ENCODE data around the gene ITGB1. TPM values are rescaled to one million over a fixed set of nuclear protein-coding genes. Genes with fewer than 3 reads are reported as not detected.
"Not testable (repeated sequence)": the region's sequence is repeated elsewhere in the genome, so short reads cannot be mapped to it uniquely, and the experiment has no call there.

ITGB1 gene
- total and polyA plus RNA-seq, 9 of the 15 experiments (the other 6 are each of a cell fraction or from before 2014, with no cell fraction given), result 40.2 to 194 (median 155) TPM

DNA sequence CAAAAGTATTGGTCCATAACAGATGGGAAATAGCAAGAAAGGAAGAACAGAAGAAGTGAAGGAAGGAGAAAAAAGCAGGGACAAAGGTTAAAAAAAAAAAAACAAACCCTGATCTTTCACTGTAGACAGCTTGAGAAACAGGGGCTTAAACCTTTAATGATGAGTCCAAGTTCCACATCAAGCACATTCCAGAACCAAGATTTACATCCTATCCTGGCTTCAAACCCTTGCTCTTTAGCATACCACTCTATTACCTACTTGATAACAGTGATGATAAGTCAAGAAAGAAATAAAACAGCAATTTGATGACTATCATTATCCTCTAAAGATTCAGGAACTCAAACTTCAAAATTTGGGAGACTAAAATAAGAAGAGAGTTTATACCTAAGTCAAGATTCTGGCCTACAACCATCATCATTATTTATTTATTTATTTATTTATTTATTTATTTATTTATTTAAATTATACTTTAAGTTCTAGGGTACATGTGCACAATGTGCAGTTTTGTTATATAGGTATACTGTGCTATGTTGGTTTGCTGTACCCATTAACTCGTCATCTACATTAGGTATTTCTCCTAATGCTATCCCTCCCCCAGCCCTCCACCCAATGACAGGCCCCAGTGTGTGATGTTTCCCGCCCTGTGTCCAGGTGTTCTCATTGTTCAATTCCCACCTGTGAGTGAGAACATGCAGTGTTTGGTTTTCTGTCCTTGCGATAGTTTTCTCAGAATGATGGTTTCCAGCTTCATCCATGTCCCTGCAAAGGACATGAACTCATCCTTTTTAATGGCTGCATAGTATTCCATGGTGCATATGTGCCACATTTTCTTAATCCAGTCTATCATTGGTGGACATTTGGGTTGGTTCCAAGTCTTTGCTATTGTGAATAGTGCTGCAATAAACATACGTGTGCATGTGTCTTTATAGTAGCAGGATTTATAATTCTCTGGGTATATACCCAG, 20.1 kb upstream of the ITGB1 start:
- H4K20me1 ChIP-seq (replicated peaks; ENCODE audit: control insufficient read depth, insufficient read depth, low read length); DNase-seq (ENCODE audit: extremely low read depth in 1 of 4, low spot score in 3 of 4); H3K4me3 ChIP-seq; H2AFZ ChIP-seq (ENCODE audit: low read depth, low read length); H3K36me3 ChIP-seq (ENCODE audit: control insufficient read depth, insufficient read depth, low read length); H3K9me1 ChIP-seq (ENCODE audit: control insufficient read depth, insufficient read depth, low read length); H3K79me2 ChIP-seq (ENCODE audit: control insufficient read depth, insufficient read depth, low read length); intact Hi-C loops (cut with micrococcal nuclease); H3K9ac ChIP-seq (ENCODE audit: insufficient read depth in 1 of 2, low read depth in 2 of 2, low read length in 2 of 2); FAIRE-seq; H3K9me3 ChIP-seq (replicated peaks; ENCODE audit: control insufficient read depth, insufficient read depth, low read depth, low read length); CTCF ChIA-PET (ENCODE audit: low intra/inter-chr PET ratio); H3K27me3 ChIP-seq (ENCODE audit: control insufficient read depth in 2 of 2, insufficient read depth in 2 of 2, low read length in 2 of 2); H3K4me2 ChIP-seq (ENCODE audit: insufficient read depth, low read length); ATAC-seq; BruUV-seq (replicated peaks); in situ Hi-C loops (cut with MboI); H3K27ac ChIP-seq (ENCODE audit: extremely low read depth, low read depth, low read length): not testable (repeated sequence)
- TF ChIP-seq ZNF146 (CRISPR knock-in tag; IDR thresholded peaks at IDR 0.05; ENCODE audit: unreplicated experiment), result peak; percentile 82
- peak; percentile 66; the same call in 1 of the 2 replicates for TF ChIP-seq SMARCA5 (IDR thresholded peaks at IDR 0.05)
- peak; percentile 9 for TF ChIP-seq RBM25 (IDR thresholded peaks at IDR 0.05; ENCODE audit: low read depth, low read length, severe bottlenecking)
- TF ChIP-seq KDM1A (IDR thresholded peaks at IDR 0.05), result peak; percentile 48 to 63; a peak in 3 of 4 replicates
- TF ChIP-seq BCOR (IDR thresholded peaks at IDR 0.05), result peak; percentile 86
- POLR2A ChIA-PET, result interaction anchor here (0.8 kb wide), 1 partner anchor 53 kb away, joined by 3 read pairs; no protein-coding TSS in a partner anchor
- WGBS (ENCODE audit: insufficient coverage, low coverage, missing lambda C conversion rate), result 65% methylated on average over 4 of the region's 4 CpGs
- peaks cover 28 to 31% of the 10 kb centered on the region in 2 experiments for H3K4me1 ChIP-seq (replicated peaks in 1 of 2; ENCODE audit: control insufficient read depth in 2 of 2, insufficient read depth in 2 of 2, low read length in 2 of 2)

DNA sequence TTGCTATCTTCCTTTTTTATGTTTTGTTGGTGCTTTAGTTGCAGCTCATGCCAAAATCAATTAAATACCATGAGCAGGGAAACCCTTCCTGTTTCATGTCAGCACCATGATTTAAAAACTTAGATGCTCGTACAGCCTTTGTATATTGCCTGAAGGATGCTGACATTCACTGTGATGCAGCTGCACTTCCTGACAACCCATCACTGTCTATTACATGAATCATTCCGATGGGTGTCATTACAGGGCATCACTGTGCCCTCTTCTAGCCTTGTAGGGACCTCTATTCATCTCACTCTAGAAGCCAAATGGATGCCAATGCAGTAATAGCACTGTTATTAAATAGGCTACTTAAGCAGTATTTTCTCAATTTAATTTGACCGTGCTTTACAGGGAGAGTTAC, 18.3 kb upstream of the ITGB1 start:
- no peak for ATAC-seq
- no peak for TF ChIP-seq ZNF124 (CRISPR knock-in tag; IDR thresholded peaks at IDR 0.05)
- TF ChIP-seq, protein P1, sequence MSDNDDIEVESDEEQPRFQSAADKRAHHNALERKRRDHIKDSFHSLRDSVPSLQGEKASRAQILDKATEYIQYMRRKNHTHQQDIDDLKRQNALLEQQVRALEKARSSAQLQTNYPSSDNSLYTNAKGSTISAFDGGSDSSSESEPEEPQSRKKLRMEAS (CRISPR knock-in tag; IDR thresholded peaks at IDR 0.05), result no peak
- TF ChIP-seq, protein P2, sequence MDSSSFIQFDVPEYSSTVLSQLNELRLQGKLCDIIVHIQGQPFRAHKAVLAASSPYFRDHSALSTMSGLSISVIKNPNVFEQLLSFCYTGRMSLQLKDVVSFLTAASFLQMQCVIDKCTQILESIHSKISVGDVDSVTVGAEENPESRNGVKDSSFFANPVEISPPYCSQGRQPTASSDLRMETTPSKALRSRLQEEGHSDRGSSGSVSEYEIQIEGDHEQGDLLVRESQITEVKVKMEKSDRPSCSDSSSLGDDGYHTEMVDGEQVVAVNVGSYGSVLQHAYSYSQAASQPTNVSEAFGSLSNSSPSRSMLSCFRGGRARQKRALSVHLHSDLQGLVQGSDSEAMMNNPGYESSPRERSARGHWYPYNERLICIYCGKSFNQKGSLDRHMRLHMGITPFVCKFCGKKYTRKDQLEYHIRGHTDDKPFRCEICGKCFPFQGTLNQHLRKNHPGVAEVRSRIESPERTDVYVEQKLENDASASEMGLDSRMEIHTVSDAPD (CRISPR knock-in tag; IDR thresholded peaks at IDR 0.05), result no peak
- Histone ChIP-seq H3K9ac (ENCODE audit: insufficient read depth in 1 of 2, low read depth in 2 of 2, low read length in 2 of 2) (no peak overlapping the region), H3K9me3 (replicated peaks; ENCODE audit: control insufficient read depth, insufficient read depth, low read depth, low read length) (no peaks in the 10 kb centered on the region), H3K79me2 (ENCODE audit: control insufficient read depth, insufficient read depth, low read length) (no peaks in the 10 kb centered on the region), H2AFZ (ENCODE audit: low read depth, low read length) (no peak overlapping the region), H3K36me3 (ENCODE audit: control insufficient read depth, insufficient read depth, low read length) (no peaks in the 10 kb centered on the region), H3K4me1 (replicated peaks in 1 of 2; ENCODE audit: control insufficient read depth in 2 of 2, insufficient read depth in 2 of 2, low read length in 2 of 2) (peaks cover 20 to 28% of the 10 kb centered on the region in 2 experiments), H3K4me3 (no peak overlapping the region), H3K9me1 (ENCODE audit: control insufficient read depth, insufficient read depth, low read length) (no peaks in the 10 kb centered on the region), H3K27me3 (ENCODE audit: control insufficient read depth in 2 of 2, insufficient read depth in 2 of 2, low read length in 2 of 2) (no peaks in the 10 kb centered on the region), H3K27ac (ENCODE audit: extremely low read depth, low read depth, low read length) (no peak overlapping the region), H4K20me1 (replicated peaks; ENCODE audit: control insufficient read depth, insufficient read depth, low read length) (no peaks in the 10 kb centered on the region), H3K4me2 (ENCODE audit: insufficient read depth, low read length) (no peak overlapping the region)
- BruUV-seq (replicated peaks), result no TSS peak
- intact Hi-C loops (cut with micrococcal nuclease), result no loop called here
- POLR2A ChIA-PET, result no interaction called here
- in situ Hi-C loops (cut with MboI), result no loop called here
- FAIRE-seq, result no peak
- 89% methylated on average over 3 of the region's 3 CpGs for WGBS (ENCODE audit: insufficient coverage, low coverage, missing lambda C conversion rate)
- CTCF ChIA-PET (ENCODE audit: low intra/inter-chr PET ratio), result no interaction called here
- DNase-seq (ENCODE audit: extremely low read depth in 1 of 4, low spot score in 3 of 4), result no peak
